ENCODE results near the gene ATL2. TPM values are rescaled to one million over a fixed set of nuclear protein-coding genes. Genes with fewer than 3 reads are reported as not detected.

ATL2 gene
- total RNA-seq, 1 donor from 2014 or later: 47.0 TPM

- ATAC-seq (no peak), DNase-seq (ENCODE audit: low spot score) (no peak)
Measured at GRCh38 chr2:38256610-38257009, 120.5 kb downstream of the ATL2 start.

GRCh38 chr2:38255211-38255610 lies 121.9 kb downstream of the ATL2 start:
- ATAC-seq (no peak), DNase-seq (ENCODE audit: low spot score) (no peak)

GRCh38 chr2:38254796-38255195 lies 122.3 kb downstream of the ATL2 start:
- no peak for ATAC-seq
- DNase-seq (ENCODE audit: low spot score): no peak

GRCh38 chr2:38251940-38252339 lies 125.1 kb downstream of the ATL2 start:
- ATAC-seq (no peak), DNase-seq (ENCODE audit: low spot score) (no peak)

- DNase-seq (ENCODE audit: low spot score) (no peak), ATAC-seq (no peak)
Measured at GRCh38 chr2:38248707-38249106, 128.4 kb downstream of the ATL2 start.

- ATAC-seq (no peak), DNase-seq (ENCODE audit: low spot score) (no peak)
Measured at GRCh38 chr2:38248255-38248654, 128.8 kb downstream of the ATL2 start.

GRCh38 chr2:38246105-38246504 lies 131.0 kb downstream of the ATL2 start:
- ATAC-seq (no peak), DNase-seq (ENCODE audit: low spot score) (no peak)

GRCh38 chr2:38245114-38245641 lies 131.9 kb downstream of the ATL2 start:
- DNase-seq (ENCODE audit: low spot score): no peak
- no peak for ATAC-seq

- DNase-seq (ENCODE audit: low spot score): no peak
- ATAC-seq: no peak
Measured at GRCh38 chr2:38244301-38244700, 132.8 kb downstream of the ATL2 start.

Other genes starting within 250 kb of the ATL2 start
- 12.3 TPM for gene HNRNPLL, start 225.7 kb upstream of the ATL2 start, total RNA-seq